OCI-LY7 (cell line): ENCODE measurements around the gene PCDH9. TPM values are rescaled to one million over a fixed set of nuclear protein-coding genes. Genes with fewer than 3 reads are reported as not detected.

Experiments
- BruUV-seq: library from RNA; stranded (reverse); fragments of 400-500 nt; replicated peaks from 2 replicates; lab custom pipeline; 2021; lab: Mats Ljungman, UMichigan
- CTCF ChIA-PET: fragments of 300-600 bp; sonication (Branson Sonifier 250); formaldehyde crosslinking; loops from one replicate; lab custom pipeline; 2022; ENCODE audit warnings: antibody characterized with exemption; ENCODE audit not compliant: unreplicated experiment; lab: Charles Lee
- POLR2A ChIA-PET: fragments of 300-600 bp; sonication (Branson Sonifier 250); formaldehyde crosslinking; loops from one replicate; lab custom pipeline; 2022; ENCODE audit warnings: antibody characterized with exemption; lab: Charles Lee
- DNase-seq: peaks from one replicate; pipeline ENCODE4 v3.0.0-alpha.2; 2015; ENCODE audit warnings: low spot score
- H2AFZ ChIP-seq: fragments of 200-600 bp; sonication (generic), shearing (Covaris generic); 2 replicates; pipeline ENCODE4 v1.6.1; 2014; ENCODE audit warnings: mild to moderate bottlenecking, antibody characterized with exemption, low read length, moderate library complexity
- H3K27ac ChIP-seq: fragments of 200-600 bp; sonication (generic); 2 replicates; pipeline ENCODE4 v1.5.1; 2014; ENCODE audit warnings: mixed run types, low read depth, mild to moderate bottlenecking, moderate library complexity, low read length, inconsistent platforms; ENCODE audit not compliant: poor library complexity, severe bottlenecking
- H3K36me3 ChIP-seq: fragments of 200-600 bp; sonication (generic); 2 replicates; pipeline ENCODE4 v1.6.1; 2014; ENCODE audit warnings: mild to moderate bottlenecking, antibody characterized with exemption, low read length, moderate library complexity, mixed read lengths; ENCODE audit not compliant: insufficient read depth
- H3K4me1 ChIP-seq: fragments of 200-600 bp; sonication (generic); 2 replicates; pipeline ENCODE4 v1.5.1; 2014; ENCODE audit warnings: mild to moderate bottlenecking, low read length; ENCODE audit not compliant: insufficient read depth, poor library complexity, severe bottlenecking
- H3K4me2 ChIP-seq: fragments of 200-600 bp; sonication (generic); 2 replicates; pipeline ENCODE4 v1.6.1; 2014; ENCODE audit warnings: mild to moderate bottlenecking, low read length
- H3K4me3 ChIP-seq: fragments of 200-600 bp; sonication (generic); 2 replicates; pipeline ENCODE4 v1.5.1; 2014; ENCODE audit warnings: mild to moderate bottlenecking, low read depth, low read length; ENCODE audit not compliant: poor library complexity, severe bottlenecking
- H3K79me2 ChIP-seq: fragments of 200-600 bp; sonication (generic); 2 replicates; pipeline ENCODE4 v1.6.1; 2016; ENCODE audit warnings: low read depth, mild to moderate bottlenecking, low read length, moderate library complexity, mixed read lengths; ENCODE audit not compliant: insufficient read depth
- H3K9me2 ChIP-seq: fragments of 200-600 bp; sonication (generic); 2 replicates; pipeline ENCODE4 v1.6.1; 2016; ENCODE audit warnings: mild to moderate bottlenecking, low read length, mixed read lengths; ENCODE audit not compliant: insufficient read depth
- H3K9me3 ChIP-seq: fragments of 200-600 bp; sonication (generic); 2 replicates; pipeline ENCODE4 v1.6.1; 2014; ENCODE audit warnings: mild to moderate bottlenecking, mixed run types, low read length, mixed read lengths
- H4K20me1 ChIP-seq: fragments of 200-600 bp; sonication (generic); 2 replicates; pipeline ENCODE4 v1.6.1; 2014; ENCODE audit warnings: mild to moderate bottlenecking, antibody characterized with exemption, low read length, moderate library complexity, mixed read lengths; ENCODE audit not compliant: insufficient read depth
- CTCF ChIP-seq: fragments of 200-600 bp; sonication (generic); conservative IDR thresholded peaks from 2 replicates; pipeline ENCODE4 v1.5.1; 2014; ENCODE audit warnings: mild to moderate bottlenecking, antibody characterized with exemption, low read length, moderate library complexity, mixed read lengths
- EZH2phosphoT487 ChIP-seq: fragments of 200-600 bp; sonication (generic); IDR thresholded peaks from 2 replicates; pipeline ENCODE4 v1.6.1; 2018; ENCODE audit warnings: low read depth, borderline replicate concordance, mild to moderate bottlenecking, mixed run types, antibody characterized with exemption, low read length, moderate library complexity, mixed read lengths
- intact Hi-C: fragments of 100-400 bp; cut with micrococcal nuclease; formaldehyde crosslinking; loops from one replicate; pipeline ENCODE4 v1.10.0; 2022; ENCODE audit not compliant: unreplicated experiment
- total RNA-seq, 2 experiments: library from RNA; depleted of rRNA in 1 of 2; stranded (reverse); fragments of >200 nt in 1 of 2; shearing (Covaris generic) in 1 of 2; gene quantifications; 2 replicates each; pipeline ENCODE4 v1.2.3, GENCODE V29; 2014 to 2022

Gene PCDH9
- total RNA-seq, 2 experiments from 2014 or later: 20.1 to 26.0 TPM

- peaks cover 17% of the 10 kb centered on the region for H3K4me1 ChIP-seq
- peak overlapping the region; percentile 69; the same call in 1 of the 2 replicates for H2AFZ ChIP-seq
- no peak overlapping the region for H3K4me3 ChIP-seq
- CTCF ChIA-PET: no interaction called here
- POLR2A ChIA-PET: interaction anchor here (0.6 to 1.4 kb wide), 6 partner anchors 16 to 987 kb away, joined by 3 to 4 read pairs (median 3); no protein-coding TSS in a partner anchor
- 0 out of 2 replicates have a peak, but pooled peaks cover 4% of the 10 kb centered on the region for H3K36me3 ChIP-seq
- peaks cover 8% of the 10 kb centered on the region; the same call in 1 of the 2 replicates for H3K9me3 ChIP-seq
- no peaks in the 10 kb centered on the region for H3K79me2 ChIP-seq
- no peaks in the 10 kb centered on the region for H4K20me1 ChIP-seq
- no peaks in the 10 kb centered on the region for H3K9me2 ChIP-seq
- no TSS peak for BruUV-seq
- no peak overlapping the region for H3K4me2 ChIP-seq
- no peak for TF ChIP-seq CTCF
- TF ChIP-seq EZH2phosphoT487: no peak
- intact Hi-C loops: no loop called here
- peak; percentile 16 for DNase-seq
- H3K27ac ChIP-seq: no peak overlapping the region
Observed at GRCh38 chr13:66859934-66860877, 369.9 kb downstream of the PCDH9 start.

DNA sequence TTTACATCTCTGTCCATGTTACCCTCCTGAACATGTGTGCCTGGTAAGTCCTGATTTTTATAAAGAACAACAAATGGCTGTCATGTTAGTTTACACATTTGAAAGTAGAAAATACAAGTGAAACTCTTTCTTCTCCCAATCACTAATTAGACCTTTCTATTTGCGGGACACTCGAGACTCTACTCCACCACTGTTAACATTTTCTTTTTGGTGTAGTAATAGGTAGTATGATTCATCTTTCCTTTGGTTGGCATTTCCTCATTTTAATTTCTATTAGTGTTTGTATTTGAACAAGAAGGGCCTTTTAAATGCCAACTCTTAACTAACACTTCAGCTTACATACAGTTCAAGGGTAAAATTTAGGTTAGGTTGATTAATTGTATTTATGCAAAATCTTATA, 371.1 kb downstream of the PCDH9 start:
- no peak overlapping the region for H3K27ac ChIP-seq
- CTCF ChIA-PET: no interaction called here
- no peak for TF ChIP-seq CTCF
- TF ChIP-seq EZH2phosphoT487: no peak
- intact Hi-C loops: no loop called here
- H3K79me2 ChIP-seq: no peaks in the 10 kb centered on the region
- H3K36me3 ChIP-seq: no peaks in the 10 kb centered on the region
- POLR2A ChIA-PET: interaction anchor here (0.7 to 1.5 kb wide), 5 partner anchors 9 to 293 kb away, joined by 3 read pairs; no protein-coding TSS in a partner anchor
- no peaks in the 10 kb centered on the region for H3K9me2 ChIP-seq
- DNase-seq: no peak
- H3K4me3 ChIP-seq: no peak overlapping the region
- H3K4me1 ChIP-seq: peaks cover 6% of the 10 kb centered on the region
- peaks cover 7% of the 10 kb centered on the region; the same call in 1 of the 2 replicates for H3K9me3 ChIP-seq
- BruUV-seq: no TSS peak
- no peaks in the 10 kb centered on the region for H4K20me1 ChIP-seq
- no peak overlapping the region for H3K4me2 ChIP-seq
- peak overlapping the region; percentile 69 for H2AFZ ChIP-seq
